DOHH2 (cell line): ENCODE measurements around the gene CDK4.

ENCODE experiments used
- H3F3A ChIP-seq: fragments of 200-600 bp; sonication (generic), shearing (Covaris generic); 2 replicates; pipeline ENCODE4 v1.6.0; 2016; ENCODE audit warnings: antibody characterized with exemption, mild to moderate bottlenecking; ENCODE audit not compliant: control insufficient read depth, insufficient read depth
- H3K27ac ChIP-seq: fragments of 200-600 bp; sonication (generic); 2 replicates; pipeline ENCODE4 v1.5.1; 2014; ENCODE audit warnings: low read depth, mild to moderate bottlenecking, low read length, moderate library complexity
- H3K27me3 ChIP-seq: fragments of 200-600 bp; sonication (generic); 2 replicates; pipeline ENCODE4 v1.6.1; 2014; ENCODE audit warnings: mild to moderate bottlenecking, low read length, mixed read lengths; ENCODE audit not compliant: control insufficient read depth
- H3K36me3 ChIP-seq: fragments of 200-600 bp; sonication (generic); 2 replicates; pipeline ENCODE4 v1.6.1; 2014; ENCODE audit warnings: mild to moderate bottlenecking, low read length, moderate library complexity, mixed read lengths; ENCODE audit not compliant: control insufficient read depth
- H3K4me1 ChIP-seq: fragments of 200-600 bp; sonication (generic); 2 replicates; pipeline ENCODE4 v1.6.1; 2014; ENCODE audit warnings: mild to moderate bottlenecking, low read length, mixed read lengths; ENCODE audit not compliant: control insufficient read depth
- H3K4me2 ChIP-seq: fragments of 200-600 bp; sonication (generic); 2 replicates; pipeline ENCODE4 v1.6.0; 2014; ENCODE audit warnings: mild to moderate bottlenecking, low read length, moderate library complexity
- H3K4me3 ChIP-seq: fragments of 200-600 bp; sonication (generic); 2 replicates; pipeline ENCODE4 v1.5.1; 2014; ENCODE audit warnings: mild to moderate bottlenecking, low read length, mixed read lengths
- H3K79me2 ChIP-seq: fragments of 200-600 bp; sonication (generic); 2 replicates; pipeline ENCODE4 v1.6.1; 2014; ENCODE audit warnings: mild to moderate bottlenecking, low read length, mixed read lengths; ENCODE audit not compliant: control insufficient read depth
- H3K9me2 ChIP-seq: fragments of 200-600 bp; sonication (generic); replicated peaks from 2 replicates; pipeline ENCODE4 v1.6.1; 2014; ENCODE audit warnings: mild to moderate bottlenecking, low read length, mixed read lengths; ENCODE audit not compliant: control insufficient read depth
- H3K9me3 ChIP-seq: fragments of 200-600 bp; sonication (generic); 2 replicates; pipeline ENCODE4 v1.6.1; 2014; ENCODE audit warnings: antibody characterized with exemption, low read length, mixed read lengths; ENCODE audit not compliant: control insufficient read depth, insufficient read depth
- H4K20me1 ChIP-seq: fragments of 200-600 bp; sonication (generic); 2 replicates; pipeline ENCODE4 v1.6.0; 2014; ENCODE audit warnings: low read depth, mild to moderate bottlenecking, antibody characterized with exemption, low read length, moderate library complexity; ENCODE audit not compliant: control insufficient read depth, insufficient read depth
- CTCF ChIP-seq: fragments of 200-600 bp; sonication (generic); IDR thresholded peaks from one replicate; pipeline ENCODE4 v1.5.1; 2014; ENCODE audit warnings: antibody characterized with exemption, mild to moderate bottlenecking, low read depth, low read length; ENCODE audit not compliant: poor library complexity, severe bottlenecking
- EZH2phosphoT487 ChIP-seq: fragments of 200-600 bp; sonication (generic); IDR thresholded peaks from 2 replicates; pipeline ENCODE4 v1.6.1; 2017; ENCODE audit warnings: borderline replicate concordance, mild to moderate bottlenecking, antibody characterized with exemption, low read length, moderate library complexity, mixed read lengths

Gene CDK4

GRCh38 chr12:57765698-57766463 lies 13.8 kb upstream of the CDK4 start:
- no peaks in the 10 kb centered on the region for H3K9me3 ChIP-seq
- 0 out of 2 replicates have a peak, but pooled peaks cover 2% of the 10 kb centered on the region for H4K20me1 ChIP-seq
- H3F3A ChIP-seq = peaks cover 15% of the 10 kb centered on the region
- H3K36me3 ChIP-seq = peaks cover 29% of the 10 kb centered on the region
- TF ChIP-seq EZH2phosphoT487 (no peak), CTCF (no peak)
- peak overlapping the region; percentile 90 for H3K4me2 ChIP-seq
- no peaks in the 10 kb centered on the region for H3K9me2 ChIP-seq
- H3K4me1 ChIP-seq = peaks cover 34% of the 10 kb centered on the region
- H3K4me3 ChIP-seq = peak overlapping the region; percentile 71
- peaks cover 4% of the 10 kb centered on the region for H3K79me2 ChIP-seq
- peaks cover 30% of the 10 kb centered on the region for H3K27me3 ChIP-seq
- no peak overlapping the region for H3K27ac ChIP-seq

GRCh38 chr12:57765003-57765697 lies 13.0 kb upstream of the CDK4 start:
- peaks cover 30% of the 10 kb centered on the region for H3K27me3 ChIP-seq
- no peak; the same call in 1 of the 2 replicates for TF ChIP-seq EZH2phosphoT487
- peak; percentile 72 for TF ChIP-seq CTCF
- H3K27ac ChIP-seq = no peak overlapping the region
- H3K4me1 ChIP-seq = peaks cover 29% of the 10 kb centered on the region
- peaks cover 15% of the 10 kb centered on the region for H3F3A ChIP-seq
- H4K20me1 ChIP-seq = peaks cover 9% of the 10 kb centered on the region; the same call in 1 of the 2 replicates
- peak overlapping the region; percentile 71 for H3K4me3 ChIP-seq
- peaks cover 7% of the 10 kb centered on the region for H3K79me2 ChIP-seq
- H3K9me3 ChIP-seq = no peaks in the 10 kb centered on the region
- H3K36me3 ChIP-seq = peaks cover 29% of the 10 kb centered on the region
- H3K9me2 ChIP-seq = no peaks in the 10 kb centered on the region
- peak overlapping the region; percentile 90 for H3K4me2 ChIP-seq

GRCh38 chr12:57764662-57765002 lies 12.5 kb upstream of the CDK4 start:
- H3K27ac ChIP-seq = no peak overlapping the region
- H3K36me3 ChIP-seq = peaks cover 29% of the 10 kb centered on the region
- peaks cover 30% of the 10 kb centered on the region for H3K27me3 ChIP-seq
- peak overlapping the region; percentile 71 for H3K4me3 ChIP-seq
- no peaks in the 10 kb centered on the region for H3K9me3 ChIP-seq
- TF ChIP-seq EZH2phosphoT487 (no peak), CTCF (no peak)
- no peaks in the 10 kb centered on the region for H3K9me2 ChIP-seq
- H3K4me1 ChIP-seq = peaks cover 29% of the 10 kb centered on the region
- H4K20me1 ChIP-seq = peaks cover 14% of the 10 kb centered on the region; the same call in 1 of the 2 replicates
- peak overlapping the region; percentile 90 for H3K4me2 ChIP-seq
- H3F3A ChIP-seq = peaks cover 15% of the 10 kb centered on the region
- H3K79me2 ChIP-seq = peaks cover 12% of the 10 kb centered on the region
